T-cell (primary cell): ENCODE data around the gene ABHD12. TPM values are rescaled to one million over a fixed set of nuclear protein-coding genes. Genes with fewer than 3 reads are reported as not detected.
"Not testable (repeated sequence)": the region's sequence is repeated elsewhere in the genome, so short reads cannot be mapped to it uniquely, and the experiment has no call there.

Experiments
- ATAC-seq, 4 experiments: fragments of 200-7000 bp in 3 of 4; fragments of 150-1000 bp in 1 of 4; cut with Tn5 transposase; replicated peaks in 1 of 4; 1 replicate in 3 of 4; 2 replicates in 1 of 4; pipeline ENCODE4 v1.10.0; 2021; ENCODE audit warnings: moderate library complexity in 3 of 4, mild to moderate bottlenecking in 2 of 4, moderate number of reproducible peaks in 1 of 4
- CTCF ChIA-PET, 2 donors: fragments of 300-600 bp; sonication (Branson Sonifier 250); formaldehyde crosslinking; loops; one replicate each; lab custom pipeline; 2022; ENCODE audit warnings: antibody characterized with exemption in 2 of 2; lab: Charles Lee
- POLR2A ChIA-PET, 2 donors: fragments of 300-600 bp; sonication (Branson Sonifier 250); formaldehyde crosslinking; loops; one replicate each; lab custom pipeline; 2022; ENCODE audit warnings: antibody characterized with exemption in 2 of 2; lab: Charles Lee
- DNase-seq, 35 experiments: peaks; one replicate each; pipeline versions ENCODE4 v3.0.0 to v3.0.0-alpha.2; 2013 to 2023
- H3K27ac ChIP-seq: one replicate; pipeline ENCODE4 v1.5.1; 2013; ENCODE audit warnings: low read length
- H3K27me3 ChIP-seq, 2 experiments: replicated peaks in 1 of 2; 1 replicate in 1 of 2; 2 replicates in 1 of 2; pipeline versions ENCODE4 v1.6.1 to v1.7.0; 2013; ENCODE audit warnings: low read length in 1 of 2, mixed read lengths in 1 of 2; ENCODE audit not compliant: control insufficient read depth in 2 of 2, insufficient read depth in 2 of 2; ENCODE audit errors: extremely low read depth in 1 of 2
- H3K36me3 ChIP-seq, 2 donors: 1 replicate in 1 of 2; 2 replicates in 1 of 2; pipeline versions ENCODE4 v1.6.1 to v1.7.0; 2013; ENCODE audit warnings: low read length in 1 of 2; ENCODE audit not compliant: control insufficient read depth in 2 of 2, insufficient read depth in 1 of 2; ENCODE audit errors: extremely low read depth in 1 of 2
- H3K4me1 ChIP-seq, 2 experiments: 1 replicate in 1 of 2; 2 replicates in 1 of 2; pipeline versions ENCODE4 v1.6.1 to v1.7.0; 2013; ENCODE audit warnings: low read length in 2 of 2, mixed read lengths in 1 of 2; ENCODE audit not compliant: insufficient read depth in 2 of 2, control insufficient read depth in 1 of 2; ENCODE audit errors: extremely low read depth in 1 of 2
- H3K4me3 ChIP-seq, 2 donors: 1 replicate in 1 of 2; 2 replicates in 1 of 2; pipeline versions ENCODE4 v1.5.1 to v1.7.0; 2013; ENCODE audit warnings: mild to moderate bottlenecking in 2 of 2, low read length in 1 of 2, moderate library complexity in 1 of 2; ENCODE audit not compliant: control insufficient read depth in 1 of 2; ENCODE audit errors: extremely low read depth in 1 of 2
- H3K9me3 ChIP-seq: 2 replicates; pipeline ENCODE4 v1.7.0; 2013
- H3K27ac Mint-ChIP-seq, 2 donors: one replicate each; pipeline ENCODE4 v1.8.0; 2020 to 2021; ENCODE audit warnings: mild to moderate bottlenecking in 2 of 2, mixed read lengths in 2 of 2
- H3K27me3 Mint-ChIP-seq, 2 donors: one replicate each; pipeline ENCODE4 v1.8.0; 2021 to 2022; ENCODE audit warnings: mixed read lengths in 2 of 2
- H3K36me3 Mint-ChIP-seq: one replicate; pipeline ENCODE4 v1.8.0; 2021; ENCODE audit warnings: mixed read lengths
- H3K4me1 Mint-ChIP-seq, 3 donors: one replicate each; pipeline ENCODE4 v1.8.0; 2020 to 2022; ENCODE audit warnings: mixed read lengths in 3 of 3, mild to moderate bottlenecking in 1 of 3
- H3K4me3 Mint-ChIP-seq, 3 donors: one replicate each; pipeline ENCODE4 v1.8.0; 2020 to 2022; ENCODE audit warnings: mild to moderate bottlenecking in 3 of 3, mixed read lengths in 3 of 3, moderate library complexity in 3 of 3
- H3K9me3 Mint-ChIP-seq, 3 donors: one replicate each; pipeline ENCODE4 v1.8.0; 2020 to 2022; ENCODE audit warnings: mixed read lengths in 3 of 3
- WGBS: methylation state at CpG from one replicate; pipeline ENCODE4 v1.1.5; 2013; ENCODE audit warnings: missing lambda C conversion rate; ENCODE audit not compliant: insufficient coverage; 5-methylcytosine and 5-hydroxymethylcytosine counted together
- total RNA-seq, 35 experiments: library from RNA in 6 of 35; stranded (reverse) in 6 of 35; fragments of 120-200 nt in 1 of 35; gene quantifications; one replicate each; pipeline versions ENCODE4 v1.2.1 to v1.2.4 and lab custom pipeline; 2013 to 2026

Gene ABHD12
- total RNA-seq, 5 donors from 2014 or later (not counting 1 experiment from before 2014, with no cell fraction given), result 19.5 to 27.7 (median 22.1) TPM

GRCh38 chr20:25316506-25317190, 74.0 kb downstream of the ABHD12 start:
- Histone ChIP-seq H3K4me1 (peaks cover 2 to 21% of the 10 kb centered on the region in 2 experiments), H3K9me3 (no peaks in the 10 kb centered on the region), H3K36me3 (peaks cover 0 to 7% of the 10 kb centered on the region in 2 donors), H3K27me3 (no peaks in the 10 kb centered on the region), H3K4me3 (no peak overlapping the region), H3K27ac (no peak overlapping the region)
- no peak overlapping the region for H3K27ac Mint-ChIP-seq
- no peak overlapping the region for H3K4me3 Mint-ChIP-seq
- WGBS, result 97% methylated on average over 7 of the region's 11 CpGs
- no peaks in the 10 kb centered on the region for H3K27me3 Mint-ChIP-seq
- no peak for ATAC-seq
- DNase-seq, result no peak
- H3K4me1 Mint-ChIP-seq, result peaks cover 13 to 21% (median 18%) of the 10 kb centered on the region in 3 donors
- ChIA-PET POLR2A (no interaction called here), CTCF (no interaction called here)
- peaks cover 20% of the 10 kb centered on the region for H3K36me3 Mint-ChIP-seq
- no peaks in the 10 kb centered on the region for H3K9me3 Mint-ChIP-seq

DNA sequence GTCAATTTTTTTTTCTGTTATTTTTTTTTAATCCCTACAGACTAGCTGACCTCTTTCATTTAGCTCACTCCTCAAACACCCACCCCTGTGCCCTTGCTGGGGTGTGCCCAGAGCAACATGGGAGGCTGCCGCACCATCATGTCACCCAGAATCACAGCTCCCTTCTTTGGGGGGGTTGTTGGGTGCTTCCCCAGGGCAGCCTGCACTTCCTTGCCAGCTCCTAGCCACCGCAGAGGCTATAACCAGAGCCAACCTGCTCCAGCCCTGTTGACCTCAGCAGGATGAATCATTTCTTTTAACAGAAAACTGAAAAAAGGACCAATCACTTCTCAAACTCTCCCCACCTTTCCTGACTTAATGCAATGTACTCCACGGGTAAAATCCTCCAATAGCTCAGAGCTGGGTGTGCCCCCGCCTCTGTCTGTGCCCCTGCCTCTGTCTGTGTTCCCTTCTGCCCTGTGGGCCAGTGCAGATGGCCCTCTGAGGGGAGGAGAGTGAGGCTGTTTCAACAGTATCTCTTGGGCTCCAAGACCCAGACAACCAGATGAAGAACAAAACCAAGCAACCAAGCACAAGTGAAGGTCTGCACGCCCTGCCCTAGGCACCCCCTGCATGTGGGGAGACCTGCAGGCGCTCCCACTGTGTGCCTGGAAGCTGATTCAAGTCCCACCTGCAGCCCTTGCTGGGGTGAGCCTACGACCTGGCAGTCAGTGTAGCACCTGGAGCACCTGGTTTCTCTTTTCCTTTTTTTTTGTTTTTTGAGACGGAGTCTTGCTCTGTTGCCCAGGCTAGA, 75.0 kb downstream of the ABHD12 start:
- peaks cover 18% of the 10 kb centered on the region for H3K36me3 Mint-ChIP-seq
- CTCF ChIA-PET, result no interaction called here
- H3K4me3 Mint-ChIP-seq, result no peak overlapping the region
- H3K4me1 ChIP-seq, result peaks cover 6 to 27% of the 10 kb centered on the region in 2 experiments
- H3K4me1 Mint-ChIP-seq, result peaks cover 20 to 29% (median 22%) of the 10 kb centered on the region in 3 donors
- H3K27me3 ChIP-seq, result no peaks in the 10 kb centered on the region
- ATAC-seq, result no peak
- no peak for DNase-seq
- no peaks in the 10 kb centered on the region for H3K9me3 Mint-ChIP-seq
- POLR2A ChIA-PET, result no interaction called here
- H3K27me3 Mint-ChIP-seq, result no peaks in the 10 kb centered on the region
- H3K36me3 ChIP-seq, result peaks cover 0 to 6% of the 10 kb centered on the region in 2 donors
- H3K27ac Mint-ChIP-seq, result no peak overlapping the region
- H3K4me3 ChIP-seq, result no peak overlapping the region
- WGBS, result 90% methylated on average over 4 of the region's 8 CpGs
- no peaks in the 10 kb centered on the region for H3K9me3 ChIP-seq
- H3K27ac ChIP-seq, result no peak overlapping the region

DNA sequence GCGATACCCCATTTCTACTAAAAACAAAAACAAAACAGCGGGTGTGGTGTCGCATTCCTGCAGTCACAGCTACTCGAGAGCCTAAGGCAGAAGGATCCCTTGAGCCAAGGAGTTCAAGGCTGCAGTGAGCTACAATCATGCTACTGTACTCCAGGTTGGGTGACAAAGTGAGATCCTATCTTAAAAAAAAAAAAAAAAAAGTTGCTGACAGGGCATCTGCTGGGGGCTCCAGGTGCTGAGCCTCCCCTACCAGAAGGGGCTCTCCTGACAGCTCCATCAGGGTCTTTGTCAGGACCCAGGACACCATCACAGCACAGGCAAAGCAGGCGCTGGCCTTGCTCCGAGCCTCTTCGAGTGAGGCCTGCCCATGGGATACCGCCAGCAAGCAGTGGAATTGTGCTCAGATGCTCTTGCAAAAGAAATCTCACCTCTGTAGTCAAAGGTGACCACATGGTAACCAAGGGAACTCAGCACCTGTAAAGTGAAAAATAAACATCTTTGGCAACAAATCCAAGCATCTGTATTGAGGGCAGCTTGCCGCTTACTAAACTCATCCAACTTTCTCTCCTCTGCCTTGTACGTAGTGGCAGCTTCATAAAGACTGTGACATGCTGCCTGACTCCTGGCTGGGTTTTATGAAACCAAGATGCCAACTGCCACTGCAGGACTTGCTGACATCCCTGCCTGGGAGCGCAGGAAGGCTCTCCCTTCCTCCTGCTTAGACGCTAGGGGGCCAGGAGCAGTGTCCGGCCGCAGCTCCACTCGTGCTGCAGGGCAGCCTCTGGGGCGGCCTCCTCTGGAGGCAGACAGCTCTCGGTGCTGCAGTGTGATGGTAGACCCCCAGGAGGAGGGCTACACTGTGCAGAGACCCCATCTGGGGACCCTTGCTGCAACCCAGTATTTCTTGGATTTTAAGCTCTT, 75.9 kb downstream of the ABHD12 start:
- Mint-ChIP-seq H3K4me3 (no peak overlapping the region), H3K9me3 (no peaks in the 10 kb centered on the region), H3K36me3 (peaks cover 15% of the 10 kb centered on the region), H3K4me1 (peaks cover 28 to 33% (median 28%) of the 10 kb centered on the region in 3 donors), H3K27me3 (no peaks in the 10 kb centered on the region), H3K27ac (no peak overlapping the region)
- H3K27ac ChIP-seq, result no peak overlapping the region
- H3K4me3 ChIP-seq, result no peak overlapping the region
- no peaks in the 10 kb centered on the region for H3K27me3 ChIP-seq
- no peaks in the 10 kb centered on the region for H3K36me3 ChIP-seq
- no peak for ATAC-seq
- POLR2A ChIA-PET, result no interaction called here
- DNase-seq, result no peak
- CTCF ChIA-PET, result no interaction called here
- peaks cover 11 to 33% of the 10 kb centered on the region in 2 experiments for H3K4me1 ChIP-seq
- H3K9me3 ChIP-seq, result no peaks in the 10 kb centered on the region
- 99% methylated on average over 12 of the region's 17 CpGs for WGBS

DNA sequence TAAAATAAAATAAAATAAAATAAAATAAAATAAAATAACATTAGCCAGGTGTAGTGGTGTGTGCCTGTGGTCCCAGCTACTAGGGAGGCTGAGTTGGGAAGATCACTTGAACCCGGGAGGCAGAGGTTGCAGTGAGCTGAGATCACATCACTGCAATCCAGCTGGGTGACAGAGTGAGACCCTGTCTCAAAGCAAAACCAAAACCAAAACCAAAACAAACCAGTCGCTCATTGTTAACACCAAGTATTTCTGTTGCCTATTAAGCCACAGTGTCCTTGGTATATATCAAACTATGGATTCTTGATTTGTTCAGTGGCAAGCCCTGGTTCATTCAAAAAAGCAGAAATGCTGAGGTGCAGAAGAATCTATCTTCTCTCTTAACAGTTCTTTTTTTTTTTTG, 77.0 kb downstream of the ABHD12 start:
- no peaks in the 10 kb centered on the region for H3K9me3 Mint-ChIP-seq
- WGBS, result 17% methylated on average over 1 of the region's 2 CpGs
- H3K27me3 Mint-ChIP-seq, result no peaks in the 10 kb centered on the region
- Histone ChIP-seq H3K9me3 (no peaks in the 10 kb centered on the region), H3K4me3 (no peak overlapping the region), H3K4me1 (peaks cover 8 to 30% of the 10 kb centered on the region in 2 experiments), H3K36me3 (peaks cover 0 to 2% of the 10 kb centered on the region in 2 donors), H3K27me3 (no peaks in the 10 kb centered on the region), H3K27ac (no peak overlapping the region)
- H3K4me1 Mint-ChIP-seq, result peaks cover 28 to 36% (median 28%) of the 10 kb centered on the region in 3 donors
- H3K27ac Mint-ChIP-seq, result no peak overlapping the region
- DNase-seq (no peak), ATAC-seq (no peak)
- ChIA-PET POLR2A (no interaction called here), CTCF (no interaction called here)
- peaks cover 15% of the 10 kb centered on the region for H3K36me3 Mint-ChIP-seq
- no peak overlapping the region for H3K4me3 Mint-ChIP-seq

DNA sequence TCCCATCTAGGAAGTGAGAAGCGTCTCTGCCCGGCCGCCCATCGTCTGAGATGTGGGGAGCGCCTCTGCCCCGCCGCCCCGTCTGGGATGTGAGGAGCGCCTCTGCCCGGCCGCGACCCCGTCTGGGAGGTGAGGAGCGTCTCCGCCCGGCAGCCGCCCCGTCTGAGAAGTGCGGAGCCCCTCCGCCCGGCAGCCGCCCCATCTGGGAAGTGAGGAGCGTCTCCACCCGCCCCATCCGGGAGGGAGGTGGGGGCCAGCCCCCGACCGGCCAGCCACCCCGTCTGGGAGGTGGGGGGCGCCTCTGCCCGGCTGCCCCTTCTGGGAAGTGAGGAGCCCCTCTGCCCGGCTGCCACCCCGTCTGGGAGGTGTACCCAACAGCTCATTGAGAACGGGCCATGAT, 77.9 kb downstream of the ABHD12 start:
- Mint-ChIP-seq H3K4me1 (peaks cover 28 to 35% (median 28%) of the 10 kb centered on the region in 3 donors), H3K36me3 (peaks cover 15% of the 10 kb centered on the region)
- peaks cover 8 to 27% of the 10 kb centered on the region in 2 experiments for H3K4me1 ChIP-seq
- H3K36me3 ChIP-seq, result peaks cover 0 to 11% of the 10 kb centered on the region in 2 donors
- H3K27me3 ChIP-seq, ATAC-seq, H3K9me3 Mint-ChIP-seq, H3K27ac ChIP-seq, CTCF ChIA-PET, H3K27me3 Mint-ChIP-seq, H3K27ac Mint-ChIP-seq, DNase-seq, POLR2A ChIA-PET, H3K4me3 Mint-ChIP-seq, H3K9me3 ChIP-seq, H3K4me3 ChIP-seq: not testable (repeated sequence)
- WGBS, result 100% methylated on average over 3 of the region's 33 CpGs
